GM19468 (cell line): Measurements from ENCODE around the gene SNX25.
"Not testable (repeated sequence)": the region's sequence is repeated elsewhere in the genome, so short reads cannot be mapped to it uniquely, and the experiment has no call there.

Experiments
- ATAC-seq: cut with Tn5 transposase; IDR thresholded peaks from one replicate; pipeline ENCODE4 v1.9.1; 2021; ENCODE audit warnings: mild to moderate bottlenecking, moderate library complexity, moderate number of reproducible peaks; ENCODE audit not compliant: unreplicated experiment; ENCODE audit errors: extremely low read depth

The SNX25 gene

GRCh38 chr4:185296665-185297460 lies 87.5 kb downstream of the SNX25 start:
- no peak for ATAC-seq

GRCh38 chr4:185298728-185299430 lies 89.5 kb downstream of the SNX25 start:
- no peak for ATAC-seq

- no peak for ATAC-seq
Observed at GRCh38 chr4:185304541-185304940, 95.1 kb downstream of the SNX25 start.

- peak; percentile 28 for ATAC-seq
Observed at GRCh38 chr4:185304944-185305690, 95.7 kb downstream of the SNX25 start.

GRCh38 chr4:185305979-185306442 lies 96.6 kb downstream of the SNX25 start:
- no peak for ATAC-seq

GRCh38 chr4:185307136-185307950 lies 97.9 kb downstream of the SNX25 start:
- peak; percentile 77 for ATAC-seq

GRCh38 chr4:185309770-185310169 lies 100.4 kb downstream of the SNX25 start:
- ATAC-seq, result peak; percentile 30

- no peak for ATAC-seq
Observed at GRCh38 chr4:185311113-185311888, 101.9 kb downstream of the SNX25 start.

GRCh38 chr4:185312699-185313098 lies 103.3 kb downstream of the SNX25 start:
- ATAC-seq, result no peak

- not testable (repeated sequence) for ATAC-seq
Observed at GRCh38 chr4:185317462-185317861, 108.1 kb downstream of the SNX25 start.

- no peak for ATAC-seq
Observed at GRCh38 chr4:185317880-185318279, 108.5 kb downstream of the SNX25 start.

GRCh38 chr4:185318679-185319078 lies 109.3 kb downstream of the SNX25 start:
- ATAC-seq, result no peak

GRCh38 chr4:185322803-185323202 lies 113.4 kb downstream of the SNX25 start:
- no peak for ATAC-seq

GRCh38 chr4:185323606-185324005 lies 114.2 kb downstream of the SNX25 start:
- ATAC-seq, result no peak

- ATAC-seq, result not testable (repeated sequence)
Observed at GRCh38 chr4:185324361-185324760, 115.0 kb downstream of the SNX25 start.

- not testable (repeated sequence) for ATAC-seq
Observed at GRCh38 chr4:185325721-185326120, 116.3 kb downstream of the SNX25 start.

- ATAC-seq, result no peak
Observed at GRCh38 chr4:185328586-185328985, 119.2 kb downstream of the SNX25 start.

- not testable (repeated sequence) for ATAC-seq
Observed at GRCh38 chr4:185329879-185330510, 120.6 kb downstream of the SNX25 start.
